MM.1S (cell line): ENCODE data around the gene MYH6.

ENCODE experiments used
- EZH2 ChIP-seq: fragments of 300-600 bp; sonication (generic); optimal IDR thresholded peaks from 2 replicates; pipeline ENCODE3; 2017; ENCODE audit warnings: low read depth, mild to moderate bottlenecking, antibody characterized with exemption, low read length, mixed read lengths
- EZH2phosphoT487 ChIP-seq: fragments of 300-600 bp; sonication (generic); IDR thresholded peaks from 2 replicates; pipeline ENCODE4 v1.6.1; 2018; ENCODE audit warnings: antibody characterized with exemption, low read length
- TF ChIP-seq, protein P1 (sequence below): fragments of 300-600 bp; sonication (generic); IDR thresholded peaks from 2 replicates; pipeline ENCODE4 v1.5.1; 2016; ENCODE audit warnings: antibody characterized with exemption, low read length, mixed read lengths

DNA sequence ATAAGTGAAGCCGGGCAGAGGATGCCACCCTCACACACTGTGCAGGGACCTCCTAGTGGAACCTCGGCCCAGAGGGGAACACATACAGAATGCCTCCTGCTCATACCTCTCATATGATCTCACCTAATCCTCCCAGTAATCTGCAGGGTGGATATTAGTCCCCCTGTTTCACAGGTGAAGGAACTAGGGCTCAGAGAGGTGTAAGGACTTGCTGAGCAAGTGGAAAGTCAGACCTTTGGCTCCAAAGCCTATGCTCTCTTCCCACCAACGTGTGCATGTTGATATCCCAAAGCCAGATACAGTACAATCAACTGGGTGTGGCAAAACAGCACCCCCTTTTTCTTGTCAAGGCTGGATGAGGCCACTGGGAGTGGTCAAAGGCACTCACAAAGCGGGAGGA, 4.2 kb downstream of the MYH6 start:
- TF ChIP-seq, protein P1, sequence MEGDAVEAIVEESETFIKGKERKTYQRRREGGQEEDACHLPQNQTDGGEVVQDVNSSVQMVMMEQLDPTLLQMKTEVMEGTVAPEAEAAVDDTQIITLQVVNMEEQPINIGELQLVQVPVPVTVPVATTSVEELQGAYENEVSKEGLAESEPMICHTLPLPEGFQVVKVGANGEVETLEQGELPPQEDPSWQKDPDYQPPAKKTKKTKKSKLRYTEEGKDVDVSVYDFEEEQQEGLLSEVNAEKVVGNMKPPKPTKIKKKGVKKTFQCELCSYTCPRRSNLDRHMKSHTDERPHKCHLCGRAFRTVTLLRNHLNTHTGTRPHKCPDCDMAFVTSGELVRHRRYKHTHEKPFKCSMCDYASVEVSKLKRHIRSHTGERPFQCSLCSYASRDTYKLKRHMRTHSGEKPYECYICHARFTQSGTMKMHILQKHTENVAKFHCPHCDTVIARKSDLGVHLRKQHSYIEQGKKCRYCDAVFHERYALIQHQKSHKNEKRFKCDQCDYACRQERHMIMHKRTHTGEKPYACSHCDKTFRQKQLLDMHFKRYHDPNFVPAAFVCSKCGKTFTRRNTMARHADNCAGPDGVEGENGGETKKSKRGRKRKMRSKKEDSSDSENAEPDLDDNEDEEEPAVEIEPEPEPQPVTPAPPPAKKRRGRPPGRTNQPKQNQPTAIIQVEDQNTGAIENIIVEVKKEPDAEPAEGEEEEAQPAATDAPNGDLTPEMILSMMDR, result no peak
- TF ChIP-seq EZH2 (no peak), EZH2phosphoT487 (no peak)
